CD4-positive, alpha-beta T cell (primary cell): ENCODE data around the gene FXR1. TPM values are rescaled to one million over a fixed set of nuclear protein-coding genes. Genes with fewer than 3 reads are reported as not detected.

Experiments
- ATAC-seq: fragments of 200-7000 bp; cut with Tn5 transposase; one replicate; pipeline ENCODE4 v1.10.0; 2022; ENCODE audit warnings: mild to moderate bottlenecking; ENCODE audit not compliant: poor library complexity
- CTCF ChIA-PET: fragments of 350-600 bp; sonication (Branson Sonifier 250); formaldehyde crosslinking; loops from one replicate; lab custom pipeline; 2021; ENCODE audit warnings: antibody characterized with exemption, inconsistent platforms; lab: Charles Lee
- POLR2A ChIA-PET: fragments of 350-600 bp; sonication (Branson Sonifier 250); formaldehyde crosslinking; loops from one replicate; lab custom pipeline; 2021; ENCODE audit warnings: antibody characterized with exemption, inconsistent platforms; lab: Charles Lee
- DNase-seq, 14 experiments: peaks; one replicate each; pipeline ENCODE4 v3.0.0-alpha.2; 2013 to 2020; ENCODE audit warnings: mixed read lengths in 2 of 14
- H3K27ac ChIP-seq, 2 donors: one replicate each; pipeline versions ENCODE4 v1.5.1 to v1.7.0; 2013; ENCODE audit warnings: low read length in 2 of 2, low read depth in 1 of 2, mild to moderate bottlenecking in 1 of 2
- H3K27me3 ChIP-seq, 2 experiments: 1 replicate in 1 of 2; 2 replicates in 1 of 2; pipeline versions ENCODE4 v1.6.1 to v1.7.0; 2013; ENCODE audit warnings: low read length in 2 of 2, control low read depth in 1 of 2, mild to moderate bottlenecking in 1 of 2, moderate library complexity in 1 of 2; ENCODE audit not compliant: insufficient read depth in 2 of 2, control insufficient read depth in 1 of 2
- H3K36me3 ChIP-seq: one replicate; pipeline ENCODE4 v1.6.1; 2013; ENCODE audit warnings: low read length, control low read depth; ENCODE audit not compliant: insufficient read depth
- H3K4me1 ChIP-seq: one replicate; pipeline ENCODE4 v1.6.1; 2013; ENCODE audit warnings: low read length, control low read depth; ENCODE audit not compliant: insufficient read depth
- H3K4me3 ChIP-seq: one replicate; pipeline ENCODE4 v1.5.1; 2013; ENCODE audit warnings: mild to moderate bottlenecking, low read length, moderate library complexity
- H3K9me3 ChIP-seq, 2 experiments: 1 replicate in 1 of 2; 2 replicates in 1 of 2; pipeline versions ENCODE4 v1.6.1 to v1.7.0; 2013; ENCODE audit warnings: low read length in 2 of 2, mild to moderate bottlenecking in 2 of 2, control low read depth in 1 of 2, moderate library complexity in 1 of 2; ENCODE audit not compliant: control insufficient read depth in 1 of 2, insufficient read depth in 1 of 2
- H3K27ac Mint-ChIP-seq: one replicate; pipeline ENCODE4 v1.8.0; 2020; ENCODE audit warnings: mixed read lengths
- H3K27me3 Mint-ChIP-seq: one replicate; pipeline ENCODE4 v1.8.0; 2021; ENCODE audit warnings: mixed read lengths
- H3K36me3 Mint-ChIP-seq: one replicate; pipeline ENCODE4 v1.8.0; 2021; ENCODE audit warnings: low read depth, mixed read lengths
- H3K4me1 Mint-ChIP-seq: one replicate; pipeline ENCODE4 v1.8.0; 2021; ENCODE audit warnings: low read depth, mixed read lengths
- H3K4me3 Mint-ChIP-seq: one replicate; pipeline ENCODE4 v1.8.0; 2020; ENCODE audit warnings: mild to moderate bottlenecking, mixed read lengths
- H3K9me3 Mint-ChIP-seq: one replicate; pipeline ENCODE4 v1.8.0; 2020; ENCODE audit warnings: mixed read lengths
- CTCF ChIP-seq: fragments of 200-600 bp; IDR thresholded peaks from one replicate; pipeline ENCODE4 v1.8.0; 2022; ENCODE audit warnings: antibody characterized with exemption, mild to moderate bottlenecking
- intact Hi-C, 2 experiments: fragments of 100-400 bp; cut with DNase I in 1 of 2; cut with micrococcal nuclease in 1 of 2; formaldehyde crosslinking; loops; one replicate each; pipeline versions ENCODE4 v1.15.1 to v1.9.0; 2023 to 2025; cut with DNase I, micrococcal nuclease
- total RNA-seq, 174 experiments: library from RNA in 2 of 174; stranded (reverse) in 2 of 174; gene quantifications; one replicate each; pipeline ENCODE4 v1.2.3 and lab custom pipeline; 2021 to 2026

The FXR1 gene
- total RNA-seq, 2 experiments from 2014 or later, result 172 to 174 TPM

- H3K9me3 ChIP-seq, result no peaks in the 10 kb centered on the region
- peaks cover 63% of the 10 kb centered on the region for H3K36me3 ChIP-seq
- H3K27me3 ChIP-seq, result no peaks in the 10 kb centered on the region
- ChIA-PET CTCF (no interaction called here), POLR2A (interaction anchor here (0.6 to 0.8 kb wide), 2 partner anchors 12 to 1636 kb away, joined by 3 read pairs; no protein-coding TSS in a partner anchor)
- H3K4me3 Mint-ChIP-seq, result no peak overlapping the region
- H3K36me3 Mint-ChIP-seq, result peaks cover 78% of the 10 kb centered on the region
- no peak overlapping the region for H3K4me3 ChIP-seq
- no peaks in the 10 kb centered on the region for H3K27me3 Mint-ChIP-seq
- H3K27ac Mint-ChIP-seq, result no peak overlapping the region
- H3K4me1 Mint-ChIP-seq, result peaks cover 6% of the 10 kb centered on the region
- H3K9me3 Mint-ChIP-seq, result no peaks in the 10 kb centered on the region
- no peaks in the 10 kb centered on the region for H3K4me1 ChIP-seq
- no peak for TF ChIP-seq CTCF
- DNase-seq, result no peak
- intact Hi-C loops, result no loop called here
- H3K27ac ChIP-seq, result no peak overlapping the region
- ATAC-seq, result no peak
Measured at GRCh38 chr3:180973543-180973942, 61.1 kb downstream of the FXR1 start.

- ChIA-PET POLR2A (no interaction called here), CTCF (no interaction called here)
- Mint-ChIP-seq H3K27ac (no peak overlapping the region), H3K27me3 (no peaks in the 10 kb centered on the region), H3K4me1 (peaks cover 6% of the 10 kb centered on the region), H3K4me3 (no peak overlapping the region), H3K9me3 (no peaks in the 10 kb centered on the region), H3K36me3 (peaks cover 76% of the 10 kb centered on the region)
- Histone ChIP-seq H3K9me3 (no peaks in the 10 kb centered on the region), H3K36me3 (peaks cover 62% of the 10 kb centered on the region), H3K27me3 (no peaks in the 10 kb centered on the region), H3K27ac (no peak overlapping the region), H3K4me3 (no peak overlapping the region), H3K4me1 (no peaks in the 10 kb centered on the region)
- DNase-seq (no peak), ATAC-seq (no peak)
- TF ChIP-seq CTCF, result no peak
- intact Hi-C loops, result no loop called here
Measured at GRCh38 chr3:180974286-180974685, 61.8 kb downstream of the FXR1 start.

GRCh38 chr3:180977498-180977897, 65.0 kb downstream of the FXR1 start:
- no peak for ATAC-seq
- ChIA-PET CTCF (interaction anchor here (1.0 to 1.3 kb wide), 2 partner anchors 14 to 65 kb away, joined by 3 to 4 read pairs; partner anchors contain the start of gene FXR1), POLR2A (no interaction called here)
- Mint-ChIP-seq H3K36me3 (peaks cover 74% of the 10 kb centered on the region), H3K27ac (no peak overlapping the region), H3K9me3 (no peaks in the 10 kb centered on the region), H3K4me3 (no peak overlapping the region), H3K4me1 (peaks cover 12% of the 10 kb centered on the region), H3K27me3 (no peaks in the 10 kb centered on the region)
- H3K4me1 ChIP-seq, result no peaks in the 10 kb centered on the region
- H3K4me3 ChIP-seq, result no peak overlapping the region
- no peaks in the 10 kb centered on the region for H3K27me3 ChIP-seq
- intact Hi-C loops, result loop anchor here in 1 of 2 experiments (5.0 kb wide), 1 partner anchor 55 kb away; no protein-coding TSS in a partner anchor
- no peaks in the 10 kb centered on the region for H3K9me3 ChIP-seq
- no peak for TF ChIP-seq CTCF
- H3K36me3 ChIP-seq, result peaks cover 40% of the 10 kb centered on the region
- DNase-seq, result no peak
- H3K27ac ChIP-seq, result no peak overlapping the region
